Skeletal muscle satellite cell (primary cell): ENCODE results near the gene CADPS2.
"Not testable (repeated sequence)": the region's sequence is repeated elsewhere in the genome, so short reads cannot be mapped to it uniquely, and the experiment has no call there.

Experiments used
- H3K27me3 ChIP-seq: 2 replicates; pipeline ENCODE4 v1.7.0; 2013; ENCODE audit warnings: low read length; ENCODE audit not compliant: control insufficient read depth, insufficient read depth
- H3K36me3 ChIP-seq: 2 replicates; pipeline ENCODE4 v1.7.0; 2013; ENCODE audit warnings: mild to moderate bottlenecking, control low read depth, low read length; ENCODE audit not compliant: insufficient read depth
- H3K4me1 ChIP-seq: 2 replicates; pipeline ENCODE4 v1.7.0; 2013; ENCODE audit warnings: low read length; ENCODE audit not compliant: control insufficient read depth, insufficient read depth
- H3K4me2 ChIP-seq: 2 replicates; pipeline ENCODE4 v1.7.0; 2013; ENCODE audit warnings: mild to moderate bottlenecking, low read length
- H3K4me3 ChIP-seq: 2 replicates; pipeline ENCODE4 v1.7.0; 2013; ENCODE audit warnings: low read length
- H3K9ac ChIP-seq: 2 replicates; pipeline ENCODE4 v1.7.0; 2013; ENCODE audit warnings: mild to moderate bottlenecking, low read depth, low read length, moderate library complexity
- H3K9me3 ChIP-seq: replicated peaks from 2 replicates; pipeline ENCODE4 v1.7.0; 2013; ENCODE audit warnings: mild to moderate bottlenecking, control low read depth, low read length

CADPS2 gene

DNA sequence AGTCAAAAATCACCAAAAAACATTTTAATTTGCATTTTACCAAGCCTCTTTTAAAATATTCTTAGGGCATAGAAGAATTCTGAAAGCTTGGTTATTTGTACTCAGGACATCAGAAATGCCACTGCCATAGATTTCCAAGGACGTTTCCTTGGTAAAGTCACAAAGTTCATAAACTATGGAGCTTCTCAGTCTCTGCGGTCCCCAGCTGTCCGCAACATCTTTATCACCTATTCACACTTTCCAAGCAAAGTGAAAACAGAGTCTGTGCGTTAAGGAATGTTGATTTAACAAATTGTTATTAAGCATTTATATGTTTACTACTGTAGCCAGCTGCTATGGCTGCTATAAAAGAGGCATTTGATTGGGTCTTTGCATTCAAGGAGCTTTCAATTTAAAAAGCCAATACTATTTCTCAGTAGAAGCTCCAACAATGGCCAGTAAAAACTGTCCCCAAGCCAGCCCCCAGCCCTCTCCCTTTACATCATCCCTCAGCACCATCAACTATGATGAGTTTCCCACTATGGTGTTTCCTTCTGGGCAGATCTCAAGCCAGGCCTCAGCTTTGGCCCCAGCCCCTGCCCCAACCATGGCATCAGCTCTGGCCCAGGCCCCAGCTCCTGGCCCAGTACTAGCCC, 36.8 kb downstream of the CADPS2 start:
- Histone ChIP-seq H3K4me1 (no peaks in the 10 kb centered on the region), H3K27me3 (no peaks in the 10 kb centered on the region), H3K4me2 (no peak overlapping the region), H3K4me3 (no peak overlapping the region), H3K36me3 (no peaks in the 10 kb centered on the region), H3K9me3 (no peaks in the 10 kb centered on the region), H3K9ac (no peak overlapping the region)

- Histone ChIP-seq H3K4me3 (no peak overlapping the region), H3K9me3 (no peaks in the 10 kb centered on the region), H3K4me1 (peaks cover 5% of the 10 kb centered on the region), H3K27me3 (no peaks in the 10 kb centered on the region), H3K9ac (no peak overlapping the region), H3K36me3 (no peaks in the 10 kb centered on the region), H3K4me2 (no peak overlapping the region)
Observed at GRCh38 chr7:122847871-122848473, 38.3 kb downstream of the CADPS2 start.

DNA sequence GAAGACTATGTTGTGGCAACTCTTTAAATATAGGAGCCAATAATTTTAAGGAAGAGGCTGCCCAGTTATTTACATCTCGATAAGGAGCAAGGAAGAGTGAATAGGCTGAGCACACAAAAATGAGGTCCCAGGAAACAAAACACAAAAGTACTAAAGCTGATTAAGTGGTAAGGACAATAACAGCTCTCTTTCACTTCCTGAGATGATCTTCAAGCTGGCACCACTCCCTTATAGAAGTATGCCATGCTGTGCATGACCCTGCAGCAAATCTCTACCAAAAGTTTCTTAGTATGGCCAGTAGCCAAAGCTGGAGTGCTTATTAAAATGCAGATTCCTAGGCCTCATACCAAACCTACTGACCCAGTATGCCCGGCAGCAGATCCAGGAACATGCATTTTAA, 39.7 kb downstream of the CADPS2 start:
- no peak overlapping the region for H3K4me2 ChIP-seq
- no peak overlapping the region for H3K4me3 ChIP-seq
- peaks cover 5% of the 10 kb centered on the region for H3K4me1 ChIP-seq
- H3K9me3 ChIP-seq: no peaks in the 10 kb centered on the region
- no peak overlapping the region for H3K9ac ChIP-seq
- H3K27me3 ChIP-seq: no peaks in the 10 kb centered on the region
- no peaks in the 10 kb centered on the region for H3K36me3 ChIP-seq

DNA sequence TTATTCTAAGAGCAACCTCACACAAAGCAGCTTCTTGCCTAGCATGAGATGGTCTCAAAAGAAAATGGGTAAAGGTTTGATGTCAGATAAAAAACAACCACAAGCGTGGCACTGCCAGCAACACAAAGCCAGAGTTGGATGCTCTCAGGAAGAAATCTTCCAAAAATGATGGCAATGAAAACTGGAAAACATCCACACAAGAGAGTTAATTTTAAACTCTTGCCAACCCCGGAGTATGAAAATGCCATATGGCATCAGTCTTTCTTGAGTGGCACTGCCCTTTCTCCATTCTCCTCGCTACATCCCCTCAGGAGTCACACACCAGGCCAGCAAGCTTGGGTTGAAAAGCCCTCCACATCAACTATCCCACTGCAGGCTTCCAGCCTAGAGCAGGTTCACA, 41.0 kb downstream of the CADPS2 start:
- no peak overlapping the region for H3K4me2 ChIP-seq
- H3K4me1 ChIP-seq: peaks cover 5% of the 10 kb centered on the region
- no peaks in the 10 kb centered on the region for H3K27me3 ChIP-seq
- H3K4me3 ChIP-seq: no peak overlapping the region
- no peaks in the 10 kb centered on the region for H3K9me3 ChIP-seq
- H3K9ac ChIP-seq: no peak overlapping the region
- no peaks in the 10 kb centered on the region for H3K36me3 ChIP-seq

GRCh38 chr7:122844191-122844988, 41.9 kb downstream of the CADPS2 start:
- no peak overlapping the region for H3K4me2 ChIP-seq
- H3K9ac ChIP-seq: no peak overlapping the region
- peaks cover 5% of the 10 kb centered on the region for H3K4me1 ChIP-seq
- H3K4me3 ChIP-seq: no peak overlapping the region
- H3K9me3 ChIP-seq: no peaks in the 10 kb centered on the region
- H3K27me3 ChIP-seq: no peaks in the 10 kb centered on the region
- no peaks in the 10 kb centered on the region for H3K36me3 ChIP-seq

DNA sequence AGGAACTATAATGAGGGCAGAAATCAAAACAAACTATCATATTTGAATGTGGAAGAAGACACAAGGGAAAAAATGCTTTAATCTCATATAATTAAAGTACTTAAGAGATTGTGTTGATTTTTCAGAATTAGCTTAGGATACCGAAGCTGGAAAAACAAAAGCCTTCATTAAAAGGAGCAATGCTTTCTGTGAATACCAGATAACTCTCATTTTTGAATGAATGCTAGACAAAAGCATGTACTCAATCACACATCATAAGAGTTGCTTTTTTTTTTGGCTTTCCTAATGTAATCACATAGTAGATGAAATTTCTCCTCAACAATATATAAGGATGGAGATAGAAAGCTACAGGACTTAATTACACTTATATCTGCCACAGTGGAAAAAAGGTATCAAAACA, 43.3 kb downstream of the CADPS2 start:
- no peaks in the 10 kb centered on the region for H3K36me3 ChIP-seq
- H3K9me3 ChIP-seq: no peaks in the 10 kb centered on the region
- no peak overlapping the region for H3K4me3 ChIP-seq
- H3K4me1 ChIP-seq: peaks cover 5% of the 10 kb centered on the region
- no peak overlapping the region for H3K4me2 ChIP-seq
- no peak overlapping the region for H3K9ac ChIP-seq
- no peaks in the 10 kb centered on the region for H3K27me3 ChIP-seq

DNA sequence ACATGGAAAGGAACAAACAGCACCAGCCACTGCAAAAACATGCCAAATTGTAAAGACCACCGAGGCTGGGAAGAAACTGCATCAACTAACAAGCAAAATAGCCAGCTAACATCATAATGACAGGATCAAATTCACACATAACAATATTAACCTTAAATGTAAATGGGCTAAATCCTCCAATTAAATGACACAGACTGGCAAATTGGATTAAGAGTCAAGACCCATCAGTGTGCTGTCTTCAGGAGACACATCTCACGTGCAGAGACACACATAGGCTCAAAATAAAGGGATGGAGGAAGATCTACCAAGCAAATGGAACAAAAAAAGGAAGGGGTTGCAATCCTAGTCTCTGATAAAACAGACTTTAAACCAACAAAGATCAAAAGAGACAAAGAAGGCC, 50.0 kb downstream of the CADPS2 start:
- H3K4me2 ChIP-seq, H3K9ac ChIP-seq, H3K27me3 ChIP-seq, H3K9me3 ChIP-seq, H3K4me3 ChIP-seq, H3K4me1 ChIP-seq, H3K36me3 ChIP-seq: not testable (repeated sequence)

- H3K9me3 ChIP-seq, H3K9ac ChIP-seq, H3K36me3 ChIP-seq, H3K4me3 ChIP-seq, H3K4me2 ChIP-seq, H3K4me1 ChIP-seq, H3K27me3 ChIP-seq: not testable (repeated sequence)
Observed at GRCh38 chr7:122834571-122834942, 51.7 kb downstream of the CADPS2 start.

GRCh38 chr7:122833888-122834570, 52.2 kb downstream of the CADPS2 start:
- no peak overlapping the region for H3K4me3 ChIP-seq
- no peaks in the 10 kb centered on the region for H3K4me1 ChIP-seq
- no peaks in the 10 kb centered on the region for H3K27me3 ChIP-seq
- no peak overlapping the region for H3K4me2 ChIP-seq
- no peak overlapping the region for H3K9ac ChIP-seq
- no peaks in the 10 kb centered on the region for H3K36me3 ChIP-seq
- H3K9me3 ChIP-seq: no peaks in the 10 kb centered on the region

- no peak overlapping the region for H3K4me3 ChIP-seq
- H3K4me1 ChIP-seq: no peaks in the 10 kb centered on the region
- no peaks in the 10 kb centered on the region for H3K27me3 ChIP-seq
- no peak overlapping the region for H3K4me2 ChIP-seq
- no peaks in the 10 kb centered on the region for H3K9me3 ChIP-seq
- H3K9ac ChIP-seq: no peak overlapping the region
- H3K36me3 ChIP-seq: no peaks in the 10 kb centered on the region
Observed at GRCh38 chr7:122831436-122831835, 54.8 kb downstream of the CADPS2 start.

DNA sequence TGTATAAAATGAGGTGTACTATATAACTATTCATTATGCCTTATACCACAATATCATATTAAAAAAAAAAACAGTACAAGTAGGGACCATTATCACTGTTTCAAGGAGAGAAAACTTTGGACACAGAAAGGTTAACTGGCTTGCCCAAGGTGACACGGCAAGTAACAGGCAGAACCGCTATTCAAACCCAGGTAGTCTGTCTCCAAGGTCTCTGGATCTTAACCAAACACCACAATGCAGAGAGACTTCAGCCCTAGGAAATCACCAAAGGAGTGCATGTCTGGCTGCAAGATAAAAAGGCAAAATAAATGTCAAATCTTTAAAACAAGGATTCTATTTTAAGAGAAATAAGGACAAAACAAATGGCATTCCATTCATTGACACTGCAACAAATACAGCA, 56.3 kb downstream of the CADPS2 start:
- Histone ChIP-seq H3K27me3 (no peaks in the 10 kb centered on the region), H3K4me2 (no peak overlapping the region), H3K4me1 (no peaks in the 10 kb centered on the region)

More for the DNA sequence above, 56.3 kb downstream of the CADPS2 start:
- no peak overlapping the region for H3K9ac ChIP-seq
- H3K4me3 ChIP-seq: no peak overlapping the region
- no peaks in the 10 kb centered on the region for H3K36me3 ChIP-seq
- no peaks in the 10 kb centered on the region for H3K9me3 ChIP-seq
